ENCODE data around the gene TESPA1.

TESPA1 gene

DNA sequence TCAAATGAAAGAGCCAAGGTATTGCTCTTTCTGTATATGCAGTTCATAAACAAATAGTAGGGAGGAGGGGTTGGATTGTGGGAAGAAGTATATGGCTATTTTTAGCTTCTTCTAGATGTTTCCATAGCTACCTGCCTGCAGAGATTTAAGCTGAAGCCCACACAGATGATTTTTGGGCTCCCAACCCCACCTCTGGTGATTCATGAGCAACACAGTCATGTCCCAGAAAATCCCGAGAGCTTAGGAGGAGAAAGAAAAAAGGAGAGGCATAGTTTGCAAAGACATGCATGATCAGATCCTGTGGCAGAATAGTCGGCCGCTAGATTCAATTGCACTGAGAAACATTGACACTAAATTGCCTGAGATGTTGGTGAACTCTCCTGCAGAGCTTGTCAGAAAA is 13.8 kb downstream of the TESPA1 start:
- Histone ChIP-seq H3K4me2 (ENCODE audit: low read length) (no peak overlapping the region), H2BK12ac (ENCODE audit: low read length) (no peak overlapping the region), H3K4ac (ENCODE audit: low read depth, low read length) (no peak overlapping the region), H3K27ac (ENCODE audit: low read depth, low read length) (no peak overlapping the region), H3K18ac (ENCODE audit: low read length) (no peak overlapping the region), H3K14ac (ENCODE audit: low read length) (no peak overlapping the region), H2AFZ (ENCODE audit: insufficient read depth, low read length, poor library complexity) (no peak overlapping the region), H3K36me3 (ENCODE audit: control insufficient read depth in 1 of 2, insufficient read depth in 2 of 2, low read length in 2 of 2) (no peaks in the 10 kb centered on the region), H2AK5ac (ENCODE audit: low read length) (no peak overlapping the region), H4K8ac (ENCODE audit: low read depth, low read length) (no peak overlapping the region), H2BK5ac (ENCODE audit: low read depth, low read length, poor library complexity) (no peak overlapping the region), H3K27me3 (ENCODE audit: insufficient read depth, low read length) (no peaks in the 10 kb centered on the region), H4K91ac (ENCODE audit: low read depth, low read length) (no peak overlapping the region), H4K12ac (ENCODE audit: low read depth, low read length) (no peak overlapping the region), H2BK120ac (ENCODE audit: insufficient read depth, low read length, poor library complexity) (no peak overlapping the region), H3K79me2 (ENCODE audit: control insufficient read depth, insufficient read depth, low read length, poor library complexity) (no peaks in the 10 kb centered on the region), H3K9me3 (ENCODE audit: insufficient read depth, low read depth, low read length) (no peaks in the 10 kb centered on the region), H3K4me1 (ENCODE audit: control insufficient read depth in 1 of 2, insufficient read depth in 2 of 2, low read length in 2 of 2) (no peaks in the 10 kb centered on the region), H3K4me3 (ENCODE audit: low read depth, low read length) (no peak overlapping the region), H3K9ac (ENCODE audit: low read length) (no peak overlapping the region), H3K79me1 (ENCODE audit: low read length) (no peaks in the 10 kb centered on the region), H3K23ac (ENCODE audit: low read length) (no peak overlapping the region)
- DNase-seq: no peak
- no CpG with 5 or more reads among the region's 3 CpGs for WGBS (ENCODE audit: extremely low coverage, insufficient coverage, insufficient read length)

DNA sequence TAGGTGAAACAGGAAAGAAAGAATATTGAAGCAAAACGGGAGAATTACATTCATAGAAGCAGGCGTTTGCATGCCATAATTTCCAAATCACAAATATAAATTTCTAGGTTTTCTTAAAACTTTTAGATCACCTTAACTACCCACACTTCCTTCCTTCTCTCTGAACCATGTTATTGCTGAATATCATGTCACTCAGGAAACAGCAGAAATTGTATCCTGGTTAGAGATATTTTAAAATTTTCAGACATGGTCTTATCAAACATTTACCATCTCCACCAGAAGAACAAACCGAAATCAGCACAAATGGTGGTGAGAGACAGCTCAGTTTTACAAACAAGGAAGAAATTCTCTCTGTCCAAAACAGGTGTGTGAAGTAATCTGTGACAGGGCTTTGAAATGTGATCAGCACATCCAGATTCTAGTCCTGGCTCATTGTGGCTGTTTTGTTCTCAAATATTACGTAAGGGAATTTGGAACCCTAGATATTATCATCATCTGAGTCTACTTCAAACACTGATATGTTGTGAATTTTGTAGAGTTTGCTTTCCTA is 16.3 kb downstream of the TESPA1 start:
- Histone ChIP-seq H3K79me1 (ENCODE audit: low read length) (no peaks in the 10 kb centered on the region), H2AFZ (ENCODE audit: insufficient read depth, low read length, poor library complexity) (no peak overlapping the region), H3K9me3 (ENCODE audit: insufficient read depth, low read depth, low read length) (no peaks in the 10 kb centered on the region), H3K14ac (ENCODE audit: low read length) (no peak overlapping the region), H4K91ac (ENCODE audit: low read depth, low read length) (no peak overlapping the region), H3K27me3 (ENCODE audit: insufficient read depth, low read length) (no peaks in the 10 kb centered on the region), H3K4me3 (ENCODE audit: low read depth, low read length) (no peak overlapping the region), H3K18ac (ENCODE audit: low read length) (no peak overlapping the region), H3K4me1 (ENCODE audit: control insufficient read depth in 1 of 2, insufficient read depth in 2 of 2, low read length in 2 of 2) (no peaks in the 10 kb centered on the region), H3K23ac (ENCODE audit: low read length) (no peak overlapping the region), H3K79me2 (ENCODE audit: control insufficient read depth, insufficient read depth, low read length, poor library complexity) (no peaks in the 10 kb centered on the region), H3K4ac (ENCODE audit: low read depth, low read length) (no peak overlapping the region), H2BK5ac (ENCODE audit: low read depth, low read length, poor library complexity) (no peak overlapping the region), H2BK120ac (ENCODE audit: insufficient read depth, low read length, poor library complexity) (no peak overlapping the region), H3K27ac (ENCODE audit: low read depth, low read length) (no peak overlapping the region), H2AK5ac (ENCODE audit: low read length) (no peak overlapping the region), H4K12ac (ENCODE audit: low read depth, low read length) (no peak overlapping the region), H3K36me3 (ENCODE audit: control insufficient read depth in 1 of 2, insufficient read depth in 2 of 2, low read length in 2 of 2) (no peaks in the 10 kb centered on the region), H2BK12ac (ENCODE audit: low read length) (no peak overlapping the region), H3K9ac (ENCODE audit: low read length) (no peak overlapping the region), H4K8ac (ENCODE audit: low read depth, low read length) (no peak overlapping the region), H3K4me2 (ENCODE audit: low read length) (no peak overlapping the region)
- no peak for DNase-seq
- no CpG with 5 or more reads among the region's 4 CpGs for WGBS (ENCODE audit: extremely low coverage, insufficient coverage, insufficient read length)

DNA sequence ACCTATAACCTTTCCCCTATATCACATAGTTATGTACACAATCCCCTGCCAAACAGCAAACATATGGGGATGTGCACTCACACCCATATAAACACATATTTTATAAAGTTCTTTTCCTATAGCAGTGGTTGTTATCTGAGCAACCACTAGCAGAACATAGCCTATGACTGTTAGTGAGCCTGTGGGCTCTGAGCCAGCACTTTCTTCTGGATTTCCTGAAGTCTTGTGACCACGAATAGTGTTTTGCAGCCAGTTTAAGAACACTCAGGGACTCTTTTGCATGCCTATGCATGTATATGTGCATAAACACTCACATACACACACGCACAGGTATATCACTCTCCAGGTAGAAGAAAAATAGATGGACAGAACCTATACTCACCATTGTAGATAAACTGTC is 17.1 kb downstream of the TESPA1 start:
- DNase-seq: no peak
- Histone ChIP-seq H3K4me3 (ENCODE audit: low read depth, low read length) (no peak overlapping the region), H2AFZ (ENCODE audit: insufficient read depth, low read length, poor library complexity) (no peak overlapping the region), H2BK5ac (ENCODE audit: low read depth, low read length, poor library complexity) (no peak overlapping the region), H2BK120ac (ENCODE audit: insufficient read depth, low read length, poor library complexity) (no peak overlapping the region), H4K91ac (ENCODE audit: low read depth, low read length) (no peak overlapping the region), H4K8ac (ENCODE audit: low read depth, low read length) (no peak overlapping the region), H2BK12ac (ENCODE audit: low read length) (no peak overlapping the region), H3K4ac (ENCODE audit: low read depth, low read length) (no peak overlapping the region), H2AK5ac (ENCODE audit: low read length) (no peak overlapping the region), H3K79me1 (ENCODE audit: low read length) (no peaks in the 10 kb centered on the region), H3K9ac (ENCODE audit: low read length) (no peak overlapping the region), H3K27ac (ENCODE audit: low read depth, low read length) (no peak overlapping the region), H3K36me3 (ENCODE audit: control insufficient read depth in 1 of 2, insufficient read depth in 2 of 2, low read length in 2 of 2) (no peaks in the 10 kb centered on the region), H3K9me3 (ENCODE audit: insufficient read depth, low read depth, low read length) (no peaks in the 10 kb centered on the region), H3K4me1 (ENCODE audit: control insufficient read depth in 1 of 2, insufficient read depth in 2 of 2, low read length in 2 of 2) (no peaks in the 10 kb centered on the region), H3K27me3 (ENCODE audit: insufficient read depth, low read length) (no peaks in the 10 kb centered on the region), H3K23ac (ENCODE audit: low read length) (peak overlapping the region; percentile 27), H3K79me2 (ENCODE audit: control insufficient read depth, insufficient read depth, low read length, poor library complexity) (no peaks in the 10 kb centered on the region), H3K14ac (ENCODE audit: low read length) (no peak overlapping the region), H4K12ac (ENCODE audit: low read depth, low read length) (no peak overlapping the region), H3K18ac (ENCODE audit: low read length) (no peak overlapping the region), H3K4me2 (ENCODE audit: low read length) (no peak overlapping the region)
- WGBS (ENCODE audit: extremely low coverage, insufficient coverage, insufficient read length): no CpG with 5 or more reads among the region's 2 CpGs

DNA sequence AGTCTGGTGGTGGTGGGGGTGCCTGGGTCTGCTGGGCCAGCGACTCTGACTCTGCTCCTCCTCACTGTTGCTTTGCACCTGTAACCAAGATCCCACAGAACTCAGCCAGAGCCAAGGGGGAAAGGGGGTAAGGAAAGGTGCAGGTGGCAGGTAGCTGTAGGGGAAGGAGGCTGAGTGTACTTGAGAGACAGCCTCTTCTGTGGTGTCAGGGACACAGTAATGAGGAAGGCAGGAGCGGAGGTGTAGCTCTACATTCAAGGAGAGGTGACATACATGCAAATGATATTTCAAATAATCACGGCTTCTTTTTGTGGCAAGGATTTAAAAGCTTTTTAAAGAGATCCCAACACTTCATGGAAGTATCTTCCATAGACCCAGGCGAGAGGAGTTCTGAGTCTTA is 23.4 kb downstream of the TESPA1 start:
- no peak overlapping the region for H2AK5ac ChIP-seq (ENCODE audit: low read length)

More for the DNA sequence above, 23.4 kb downstream of the TESPA1 start:
- Histone ChIP-seq H4K8ac (ENCODE audit: low read depth, low read length) (no peak overlapping the region), H3K9ac (ENCODE audit: low read length) (no peak overlapping the region), H3K14ac (ENCODE audit: low read length) (no peak overlapping the region), H3K4me2 (ENCODE audit: low read length) (no peak overlapping the region), H3K4me1 (ENCODE audit: control insufficient read depth in 1 of 2, insufficient read depth in 2 of 2, low read length in 2 of 2) (no peaks in the 10 kb centered on the region), H3K9me3 (ENCODE audit: insufficient read depth, low read depth, low read length) (no peaks in the 10 kb centered on the region), H2AFZ (ENCODE audit: insufficient read depth, low read length, poor library complexity) (no peak overlapping the region), H2BK5ac (ENCODE audit: low read depth, low read length, poor library complexity) (no peak overlapping the region), H3K79me2 (ENCODE audit: control insufficient read depth, insufficient read depth, low read length, poor library complexity) (no peaks in the 10 kb centered on the region), H2BK12ac (ENCODE audit: low read length) (no peak overlapping the region), H3K18ac (ENCODE audit: low read length) (no peak overlapping the region), H2BK120ac (ENCODE audit: insufficient read depth, low read length, poor library complexity) (no peak overlapping the region), H3K4ac (ENCODE audit: low read depth, low read length) (no peak overlapping the region), H3K4me3 (ENCODE audit: low read depth, low read length) (no peak overlapping the region), H4K12ac (ENCODE audit: low read depth, low read length) (no peak overlapping the region), H3K27ac (ENCODE audit: low read depth, low read length) (no peak overlapping the region), H4K91ac (ENCODE audit: low read depth, low read length) (no peak overlapping the region), H3K36me3 (ENCODE audit: control insufficient read depth in 1 of 2, insufficient read depth in 2 of 2, low read length in 2 of 2) (no peaks in the 10 kb centered on the region), H3K27me3 (ENCODE audit: insufficient read depth, low read length) (no peaks in the 10 kb centered on the region), H3K79me1 (ENCODE audit: low read length) (no peaks in the 10 kb centered on the region), H3K23ac (ENCODE audit: low read length) (no peak overlapping the region)
- no CpG with 5 or more reads among the region's 4 CpGs for WGBS (ENCODE audit: extremely low coverage, insufficient coverage, insufficient read length)
- no peak for DNase-seq
